Stimulated activated CD8-positive, alpha-beta memory T cell treated with anti-CD3 and anti-CD28 coated beads, Interleukin-15, amount 100 ng/mL, for 4 hours (primary cell): ENCODE results near the gene WDR73.

Source experiments
- DNase-seq, 2 donors: peaks; one replicate each; pipeline ENCODE4 v3.0.0-alpha.2; 2020; ENCODE audit warnings: low read depth in 2 of 2

Gene WDR73

GRCh38 chr15:84620626-84621025 lies 33.5 kb downstream of the WDR73 start:
- no peak for DNase-seq

DNA sequence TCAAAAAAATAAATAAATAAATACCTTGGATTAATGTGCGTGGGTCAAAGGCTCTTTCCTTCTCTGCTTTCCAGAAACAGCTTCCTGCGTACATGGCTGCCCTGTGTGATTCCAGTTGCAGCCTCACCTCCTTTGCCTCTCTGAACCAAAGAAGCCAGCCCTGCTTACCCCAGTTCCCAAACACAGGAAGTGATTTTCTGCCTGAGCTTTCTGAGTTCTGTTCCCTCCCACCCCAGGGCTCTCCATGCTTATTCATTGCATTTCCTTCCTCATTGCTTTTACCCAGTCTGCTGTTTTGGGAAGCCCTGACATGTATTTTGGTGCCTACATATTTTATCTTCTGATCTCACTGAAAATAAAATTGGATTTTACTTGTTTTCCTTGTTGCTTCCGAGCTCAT lies 37.8 kb downstream of the WDR73 start:
- no peak for DNase-seq

GRCh38 chr15:84611631-84612030 lies 42.5 kb downstream of the WDR73 start:
- no peak for DNase-seq

DNA sequence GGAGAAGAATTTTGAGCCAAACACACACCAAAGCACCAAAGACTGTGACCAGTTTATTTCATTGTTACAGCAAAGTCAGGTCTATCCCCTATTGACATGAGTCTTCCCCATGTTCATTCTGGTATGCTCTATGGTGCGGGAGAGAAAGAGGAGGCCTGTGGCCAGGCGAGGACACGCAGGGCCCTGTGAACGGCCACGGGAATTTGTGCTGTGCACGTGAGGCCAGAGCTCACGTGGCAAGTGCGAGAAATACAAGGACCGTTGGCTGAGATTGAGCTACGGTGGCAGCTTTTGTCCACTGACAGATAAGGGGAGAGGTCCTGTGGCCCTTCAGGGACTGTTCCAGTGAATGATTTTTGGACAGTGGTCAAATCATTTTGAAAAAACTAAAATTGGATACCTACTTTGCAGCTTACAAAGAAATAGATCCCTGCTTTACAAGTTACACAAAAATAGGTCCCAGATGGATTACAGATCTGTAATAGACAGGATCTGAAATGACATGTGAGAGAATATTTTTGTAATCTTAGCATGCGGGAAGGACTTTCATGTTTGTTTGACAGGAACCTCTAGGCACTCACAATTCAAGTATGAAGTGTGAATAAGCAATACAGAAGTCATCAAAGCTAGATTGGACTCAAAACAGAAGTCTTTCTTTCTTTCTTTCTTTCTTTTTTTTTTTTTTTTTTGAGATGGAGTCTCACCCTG lies 44.1 kb downstream of the WDR73 start:
- no peak for DNase-seq

DNA sequence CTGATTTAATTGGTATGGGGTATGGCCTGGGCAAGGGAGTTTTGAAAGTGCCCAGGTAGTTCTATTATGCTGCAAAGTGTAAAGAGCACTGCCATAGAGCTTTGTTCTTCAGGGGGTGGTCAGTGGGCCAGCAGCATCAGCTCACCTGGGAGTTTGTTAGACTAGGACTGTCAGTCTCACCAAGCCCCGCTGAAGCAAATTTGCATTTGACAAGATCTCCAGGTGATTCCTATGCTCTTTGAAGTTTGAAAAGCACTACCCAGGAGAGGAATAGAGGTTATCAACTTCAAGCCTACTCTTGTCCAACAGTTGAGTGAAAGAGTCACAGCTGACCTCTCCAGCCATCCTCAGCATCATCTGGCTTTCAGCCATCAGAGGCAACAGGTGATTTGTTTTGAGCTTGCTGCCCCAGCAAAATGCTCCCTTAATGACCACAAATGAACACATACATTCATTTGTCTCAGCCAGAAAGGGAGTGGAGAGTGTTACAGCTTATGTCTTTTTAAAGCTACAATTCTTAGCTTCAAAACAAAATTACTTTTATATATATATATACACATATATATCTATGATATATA lies 45.3 kb downstream of the WDR73 start:
- no peak for DNase-seq

GRCh38 chr15:84606653-84607120 lies 47.4 kb downstream of the WDR73 start:
- no peak for DNase-seq

DNA sequence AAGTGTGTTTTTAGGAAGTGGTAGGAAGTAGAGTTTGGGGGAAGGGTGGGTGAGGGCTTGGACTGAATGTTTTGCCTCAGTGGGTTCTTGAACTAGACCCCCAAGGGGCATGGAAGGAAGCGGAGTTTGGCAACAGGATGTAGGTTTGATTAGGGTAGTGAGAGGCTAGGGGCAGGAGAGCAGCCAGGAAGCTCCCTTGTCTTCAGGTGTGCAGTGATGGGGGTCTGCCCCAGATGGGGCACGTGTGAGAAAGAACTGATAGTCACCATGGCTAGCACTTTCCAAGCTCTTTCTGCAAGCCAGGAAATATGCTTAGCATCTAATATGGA lies 48.6 kb downstream of the WDR73 start:
- DNase-seq = no peak

DNA sequence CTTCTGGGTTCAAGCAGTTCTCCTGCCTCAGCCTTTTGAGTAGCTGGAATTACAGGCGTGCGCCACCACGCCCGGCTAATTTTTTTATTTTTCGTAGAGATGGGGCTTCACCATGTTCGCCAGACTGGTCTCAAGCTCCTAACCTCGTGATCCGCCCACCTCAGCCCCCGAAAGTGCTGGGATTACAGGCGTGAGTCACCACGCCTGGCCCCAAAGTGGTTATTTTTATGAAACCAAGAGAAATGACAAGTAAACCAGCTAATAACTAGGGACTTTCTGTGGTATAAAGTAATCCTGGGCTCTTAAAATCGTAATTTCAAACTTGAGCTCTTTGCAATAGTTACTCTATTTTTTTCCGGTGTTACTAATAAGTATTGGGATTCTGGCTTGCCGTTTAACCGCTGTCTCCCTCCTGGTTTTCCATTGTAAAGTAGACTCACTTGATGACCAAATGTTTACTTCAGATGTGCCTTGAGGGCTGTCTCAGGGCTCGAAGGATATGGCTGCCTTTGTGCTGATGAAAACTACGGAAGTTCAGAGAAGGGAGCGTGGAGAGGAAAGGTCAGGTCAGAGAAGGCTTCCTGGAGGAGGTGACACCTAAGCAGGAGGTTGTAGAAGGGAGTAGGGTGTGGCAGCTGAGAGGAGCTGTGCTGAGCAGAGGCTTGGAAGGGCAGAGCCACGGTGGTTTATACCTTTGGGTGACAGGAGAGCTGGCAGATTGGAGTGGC lies 49.1 kb downstream of the WDR73 start:
- peak in 1 of 2 donors; percentile 16 for DNase-seq

- no peak for DNase-seq
Observed at GRCh38 chr15:84603630-84604379, 50.3 kb downstream of the WDR73 start.

- DNase-seq = no peak
Observed at GRCh38 chr15:84601555-84601838, 52.6 kb downstream of the WDR73 start.

- DNase-seq = peak; percentile 84 to 87
Observed at GRCh38 chr15:84600687-84601554, 53.2 kb downstream of the WDR73 start, which contains the start of gene ZSCAN2. Gene ZSCAN2 (plus strand): TSS chr15:84601009. CDS start chr15:84603928, 2,919 bp downstream.

GRCh38 chr15:84600331-84600686 lies 53.8 kb downstream of the WDR73 start:
- peak; percentile 15 to 30 for DNase-seq

DNA sequence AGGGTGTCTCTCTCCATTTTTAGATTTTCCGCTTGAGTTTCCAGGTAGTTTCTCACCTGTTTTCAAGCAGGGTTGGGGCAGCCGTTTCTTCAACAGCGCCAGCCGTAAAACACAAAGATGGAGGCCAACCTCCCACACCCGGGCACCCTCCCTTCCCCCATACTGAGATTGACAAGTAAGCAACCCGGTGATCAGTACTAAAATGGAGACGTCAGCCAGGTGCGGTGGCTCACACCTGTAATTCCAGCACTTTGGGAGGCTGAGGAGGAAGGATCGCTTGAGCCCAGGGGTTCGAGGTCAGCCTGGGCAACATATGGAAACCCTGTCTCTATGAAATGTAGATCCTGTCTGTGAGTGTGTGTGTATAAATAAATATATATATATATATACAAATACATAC lies 54.2 kb downstream of the WDR73 start:
- no peak for DNase-seq

DNA sequence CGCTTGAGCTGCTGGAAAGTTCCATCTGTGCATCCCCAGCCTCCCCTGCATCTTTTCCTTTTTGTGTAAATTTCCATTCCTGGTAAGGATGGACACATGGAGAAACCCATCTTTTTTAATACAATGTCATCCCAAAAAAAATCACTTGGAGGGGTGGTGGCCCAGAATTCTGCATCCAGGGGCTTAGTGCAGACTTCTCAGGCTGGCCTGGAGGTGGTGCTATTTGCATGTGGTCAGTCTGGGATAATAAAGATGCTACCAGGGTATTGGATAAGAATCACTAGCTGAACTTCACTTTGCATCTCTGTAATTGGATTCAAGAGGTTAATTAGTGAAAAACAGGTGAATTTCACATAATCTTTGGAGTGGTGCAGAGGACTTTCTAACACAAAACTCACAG lies 55.1 kb downstream of the WDR73 start:
- DNase-seq = no peak

- DNase-seq = no peak
Observed at GRCh38 chr15:84598250-84598649, 55.8 kb downstream of the WDR73 start.

- no peak for DNase-seq
Observed at GRCh38 chr15:84597296-84597695, 56.8 kb downstream of the WDR73 start.

DNA sequence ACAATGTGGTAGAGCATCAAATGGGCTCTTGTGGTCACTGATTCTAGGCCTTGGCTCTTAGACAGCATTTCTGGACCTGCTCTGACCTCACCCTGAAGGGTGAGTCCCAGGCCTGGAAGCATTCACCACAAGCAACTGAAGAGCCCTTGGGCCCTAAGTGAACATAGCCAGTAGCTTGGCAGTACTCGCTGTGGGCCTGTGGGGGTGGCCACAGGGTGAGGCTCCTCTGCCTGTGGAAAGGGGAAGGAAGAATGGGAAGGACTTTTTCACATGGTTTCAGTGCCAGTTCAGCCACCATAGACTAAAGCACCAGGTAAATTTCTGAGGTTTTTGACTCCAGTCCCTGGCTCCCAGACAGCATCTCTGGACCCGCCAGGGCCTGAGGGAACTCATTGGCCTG lies 58.4 kb downstream of the WDR73 start:
- no peak for DNase-seq

- DNase-seq = no peak
Observed at GRCh38 chr15:84594617-84595290, 59.3 kb downstream of the WDR73 start.

- no peak for DNase-seq
Observed at GRCh38 chr15:84591815-84592214, 62.3 kb downstream of the WDR73 start.

DNA sequence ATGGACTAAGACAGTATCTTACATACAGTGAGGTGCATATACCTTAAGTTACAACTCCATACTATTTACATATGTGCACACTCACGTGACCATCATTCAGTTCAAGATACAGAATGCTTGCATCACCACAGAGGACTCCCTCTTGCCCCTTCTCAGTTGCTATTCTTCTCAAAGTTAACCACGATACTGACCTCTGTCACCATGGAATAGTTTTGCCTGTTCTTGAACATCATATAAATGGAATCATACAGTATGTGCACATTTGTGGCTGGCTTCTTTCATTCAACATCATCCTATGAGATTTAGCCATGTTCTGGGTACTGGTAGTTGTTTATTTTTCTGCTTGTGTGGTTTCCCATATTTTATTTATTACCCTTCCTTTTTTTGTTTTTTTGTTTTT lies 63.7 kb downstream of the WDR73 start:
- DNase-seq = no peak
